NCI-H146 treated with DMSO at 0.1 percent for 48 hours (cell line): ENCODE results near the gene LMX1B.
"Not testable (repeated sequence)": the region's sequence is repeated elsewhere in the genome, so short reads cannot be mapped to it uniquely, and the experiment has no call there.

Experiments
- DNase-seq: peaks from one replicate; lab custom pipeline; 2025; ENCODE audit not compliant: unreplicated experiment; lab: John Stamatoyannopoulos, UW

LMX1B gene

GRCh38 chr9:126656214-126656613 is 42.5 kb downstream of the LMX1B start:
- DNase-seq = not testable (repeated sequence)

GRCh38 chr9:126658201-126658825 is 44.6 kb downstream of the LMX1B start:
- DNase-seq = no peak

- no peak for DNase-seq
Observed at GRCh38 chr9:126658956-126659555, 45.3 kb downstream of the LMX1B start.

- no peak for DNase-seq
Observed at GRCh38 chr9:126661122-126661520, 47.4 kb downstream of the LMX1B start.

GRCh38 chr9:126661521-126662251 is 48.0 kb downstream of the LMX1B start:
- no peak for DNase-seq

- DNase-seq = no peak
Observed at GRCh38 chr9:126663661-126664072, 49.9 kb downstream of the LMX1B start.

- DNase-seq = no peak
Observed at GRCh38 chr9:126664900-126665643, 51.3 kb downstream of the LMX1B start.

GRCh38 chr9:126665644-126666035 is 51.9 kb downstream of the LMX1B start:
- DNase-seq = no peak

- DNase-seq = no peak
Observed at GRCh38 chr9:126666155-126666803, 52.6 kb downstream of the LMX1B start.

- no peak for DNase-seq
Observed at GRCh38 chr9:126667190-126668055, 53.7 kb downstream of the LMX1B start.

- DNase-seq = no peak
Observed at GRCh38 chr9:126668058-126668457, 54.3 kb downstream of the LMX1B start.

- no peak for DNase-seq
Observed at GRCh38 chr9:126669108-126669507, 55.4 kb downstream of the LMX1B start.

GRCh38 chr9:126670270-126670669 is 56.5 kb downstream of the LMX1B start:
- no peak for DNase-seq

GRCh38 chr9:126671381-126671831 is 57.7 kb downstream of the LMX1B start:
- DNase-seq = no peak

GRCh38 chr9:126671983-126672382 is 58.3 kb downstream of the LMX1B start:
- no peak for DNase-seq

GRCh38 chr9:126672634-126673284 is 59.0 kb downstream of the LMX1B start:
- no peak for DNase-seq

GRCh38 chr9:126673689-126674364 is 60.1 kb downstream of the LMX1B start:
- peak; percentile 69 for DNase-seq

GRCh38 chr9:126674365-126675146 is 60.8 kb downstream of the LMX1B start:
- DNase-seq = no peak
